ENCODE results near the gene MPRIP. TPM values are rescaled to one million over a fixed set of nuclear protein-coding genes. Genes with fewer than 3 reads are reported as not detected.
A peak's percentile ranks its signal among the peaks of the same experiment; 100 is the strongest.

MPRIP gene
- total RNA-seq, 2 experiments from 2014 or later: 196 to 207 TPM

DNA sequence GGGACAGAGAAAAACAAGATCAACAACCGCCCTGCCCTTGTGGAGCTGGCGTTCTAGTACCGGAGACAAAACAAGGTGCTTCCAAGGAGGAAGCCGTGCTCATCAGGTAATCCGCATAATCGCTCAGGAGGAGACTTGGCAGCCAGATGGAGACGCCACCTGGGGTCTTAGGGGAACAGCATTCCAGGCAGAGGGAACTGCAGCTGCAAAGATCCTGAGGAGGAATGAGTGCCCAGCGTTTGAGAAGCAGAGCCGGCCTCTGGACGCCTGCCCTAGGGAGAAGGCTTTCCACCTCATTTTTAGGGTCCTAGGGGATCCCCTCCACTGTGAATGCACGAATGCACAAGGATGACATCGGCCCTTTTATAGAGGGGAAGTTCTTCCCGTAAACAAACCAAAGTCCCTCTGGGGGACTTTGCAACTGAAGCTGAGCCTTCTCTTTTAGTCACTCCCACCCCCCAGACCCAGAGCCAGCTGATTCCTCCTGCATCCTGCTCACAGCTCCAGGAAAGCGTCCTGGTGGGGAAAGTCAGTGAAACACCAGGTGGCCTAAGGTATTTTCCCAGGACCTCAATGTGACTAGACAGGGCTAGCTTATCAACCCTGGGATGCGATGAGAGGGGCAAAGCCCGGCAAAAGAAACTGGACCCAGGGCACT lies 13.2 kb upstream of the MPRIP start:
- no peaks in the 10 kb centered on the region for H3K36me3 Mint-ChIP-seq (ENCODE audit: low read depth)
- DNase-seq: no peak
- H3K4me1 Mint-ChIP-seq: no peaks in the 10 kb centered on the region
- H3K27ac Mint-ChIP-seq: no peak overlapping the region
- ChIA-PET POLR2A (interaction anchor here (1.0 kb wide), 1 partner anchor 23 kb away, joined by 3 read pairs; no protein-coding TSS in a partner anchor), CTCF (no interaction called here)
- H3K4me3 Mint-ChIP-seq: no peak overlapping the region
- no peaks in the 10 kb centered on the region for H3K9me3 Mint-ChIP-seq
- H3K27me3 Mint-ChIP-seq: no peaks in the 10 kb centered on the region

DNA sequence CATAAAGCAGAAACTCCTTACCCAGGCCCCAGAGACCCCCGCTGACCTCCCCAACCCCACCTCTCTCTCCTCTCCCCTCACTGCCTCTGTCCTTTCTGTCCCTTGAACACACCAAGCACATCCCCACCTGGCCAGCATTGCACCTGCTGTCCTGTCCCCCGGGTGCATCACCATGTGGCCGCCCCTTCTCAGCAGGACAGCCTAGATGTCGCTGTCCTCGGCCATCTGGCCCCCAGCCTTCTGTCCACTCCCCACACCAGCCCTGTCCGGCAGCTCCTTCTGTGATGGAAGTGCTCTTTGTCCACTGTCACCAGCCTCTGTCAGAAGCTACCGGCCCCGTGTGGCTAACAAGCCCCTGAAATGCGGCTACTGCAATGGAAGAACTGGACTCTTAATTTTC lies 12.3 kb upstream of the MPRIP start:
- ChIA-PET POLR2A (interaction anchor here (1.0 kb wide), 1 partner anchor 24 kb away, joined by 3 read pairs; no protein-coding TSS in a partner anchor), CTCF (no interaction called here)
- DNase-seq: no peak
- Mint-ChIP-seq H3K36me3 (ENCODE audit: low read depth) (no peaks in the 10 kb centered on the region), H3K9me3 (no peaks in the 10 kb centered on the region), H3K27ac (no peak overlapping the region), H3K4me3 (no peak overlapping the region), H3K4me1 (no peaks in the 10 kb centered on the region), H3K27me3 (no peaks in the 10 kb centered on the region)

DNA sequence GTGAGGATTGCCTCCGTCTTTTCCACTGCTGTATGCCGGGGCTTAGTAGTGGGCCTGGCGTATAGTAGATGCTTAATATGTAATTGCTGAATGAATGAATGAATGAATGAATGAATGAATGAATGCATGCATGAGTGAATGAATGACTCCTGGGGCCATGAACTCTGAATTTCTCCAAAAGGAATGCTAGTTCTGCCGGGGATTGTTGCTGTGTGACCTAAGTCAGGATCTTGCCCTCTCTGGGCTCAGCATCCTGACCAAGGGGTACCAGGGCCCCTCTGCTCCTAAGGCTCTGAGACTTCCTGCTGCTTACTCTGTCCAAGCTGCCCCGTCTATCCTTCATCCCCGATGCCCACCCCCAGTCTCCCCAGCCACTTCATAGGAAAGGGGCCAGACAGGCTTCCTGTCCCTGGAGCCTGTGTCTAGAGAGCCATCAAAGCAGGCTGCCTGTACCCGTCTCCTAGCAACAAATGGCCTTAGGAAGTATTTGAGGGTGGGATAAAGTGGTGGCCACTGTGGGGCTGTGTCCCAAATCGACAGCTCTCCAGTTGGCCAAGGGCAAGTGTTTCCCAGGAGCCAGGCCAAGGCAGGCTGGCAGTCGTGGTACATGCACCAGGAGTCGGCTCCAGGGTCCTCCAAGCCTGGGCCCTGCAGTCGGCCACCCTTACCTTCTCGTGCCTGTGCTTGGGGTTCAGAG lies 11.6 kb upstream of the MPRIP start:
- CTCF ChIA-PET: no interaction called here
- POLR2A ChIA-PET: no interaction called here
- Mint-ChIP-seq H3K27me3 (no peaks in the 10 kb centered on the region), H3K9me3 (no peaks in the 10 kb centered on the region), H3K4me3 (no peak overlapping the region), H3K27ac (no peak overlapping the region), H3K4me1 (no peaks in the 10 kb centered on the region), H3K36me3 (ENCODE audit: low read depth) (no peaks in the 10 kb centered on the region)
- no peak for DNase-seq

DNA sequence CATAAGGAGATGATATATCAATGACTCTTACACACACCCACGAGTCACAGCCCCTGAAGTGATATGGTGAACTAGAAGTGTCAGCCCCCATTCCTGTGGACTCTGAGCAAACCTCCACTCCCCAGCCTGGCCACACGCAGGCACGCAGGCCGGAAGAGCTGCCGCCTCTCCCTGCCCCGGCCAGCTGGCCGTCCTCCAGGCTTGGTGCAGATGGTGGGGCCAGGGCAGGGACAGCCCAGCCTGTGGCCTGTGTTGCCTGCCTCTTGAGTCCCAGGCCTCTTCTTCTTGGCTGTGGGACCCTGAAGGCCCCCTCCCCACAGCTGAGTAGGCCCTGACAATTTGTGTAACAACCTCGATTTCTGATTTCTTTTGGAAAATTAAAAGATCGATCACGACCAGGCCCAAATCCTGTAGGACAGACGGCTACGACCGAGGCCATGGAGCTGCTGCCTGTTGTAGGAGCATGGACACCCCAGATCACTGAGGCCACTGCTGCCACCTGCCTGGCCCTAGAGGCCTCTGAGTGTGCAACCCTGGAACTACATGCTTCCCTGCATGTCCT lies 10.0 kb upstream of the MPRIP start:
- CTCF ChIA-PET: no interaction called here
- H3K27me3 Mint-ChIP-seq: no peaks in the 10 kb centered on the region
- H3K4me1 Mint-ChIP-seq: no peaks in the 10 kb centered on the region
- no peak overlapping the region for H3K4me3 Mint-ChIP-seq
- no peak overlapping the region for H3K27ac Mint-ChIP-seq
- POLR2A ChIA-PET: no interaction called here
- H3K9me3 Mint-ChIP-seq: no peaks in the 10 kb centered on the region
- no peaks in the 10 kb centered on the region for H3K36me3 Mint-ChIP-seq (ENCODE audit: low read depth)
- no peak for DNase-seq

DNA sequence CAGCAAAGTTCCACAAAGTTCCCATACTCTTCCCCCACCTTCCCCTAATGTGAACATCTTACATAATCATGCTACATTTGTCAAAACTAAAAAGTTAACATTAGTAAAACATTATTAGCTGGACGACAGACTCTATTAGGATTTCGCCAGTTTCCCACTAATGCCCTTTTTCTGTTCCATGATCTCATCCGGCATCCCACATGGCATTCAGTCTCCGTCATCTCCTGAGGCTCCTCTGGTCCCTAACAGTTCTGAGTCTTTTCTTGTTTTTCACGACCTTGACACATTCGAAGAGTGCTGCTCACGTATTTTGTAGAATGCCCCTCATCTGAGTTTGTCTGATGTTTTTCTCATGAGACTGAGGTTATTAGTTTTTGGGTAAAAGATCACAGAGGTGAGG lies 8.8 kb upstream of the MPRIP start:
- H3K4me3 Mint-ChIP-seq: no peak overlapping the region
- H3K27ac Mint-ChIP-seq: no peak overlapping the region
- POLR2A ChIA-PET: no interaction called here
- CTCF ChIA-PET: no interaction called here
- H3K36me3 Mint-ChIP-seq (ENCODE audit: low read depth): no peaks in the 10 kb centered on the region
- H3K27me3 Mint-ChIP-seq: no peaks in the 10 kb centered on the region
- H3K4me1 Mint-ChIP-seq: no peaks in the 10 kb centered on the region
- no peaks in the 10 kb centered on the region for H3K9me3 Mint-ChIP-seq
- no peak for DNase-seq

DNA sequence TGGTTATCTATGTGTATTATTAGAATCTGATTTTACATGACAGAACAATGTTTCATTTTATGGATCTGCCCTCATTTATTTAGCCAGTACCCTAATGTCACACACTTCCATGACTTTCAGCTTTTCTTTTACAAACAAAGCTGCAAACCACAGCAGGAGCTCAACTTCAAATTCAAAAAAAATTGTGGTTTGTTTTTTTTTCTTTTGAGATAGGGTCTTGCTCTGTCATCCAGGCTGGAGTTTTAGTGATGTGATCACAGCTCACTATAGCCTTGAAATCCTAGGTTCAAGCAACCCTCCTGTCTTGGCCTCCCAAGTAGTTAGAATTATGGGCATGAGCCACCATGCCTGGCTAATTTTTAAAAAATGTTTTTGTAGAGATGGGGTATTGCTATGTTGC lies 8.2 kb upstream of the MPRIP start:
- POLR2A ChIA-PET: no interaction called here
- no peak for DNase-seq
- no peaks in the 10 kb centered on the region for H3K9me3 Mint-ChIP-seq
- H3K27ac Mint-ChIP-seq: no peak overlapping the region
- no peaks in the 10 kb centered on the region for H3K36me3 Mint-ChIP-seq (ENCODE audit: low read depth)
- no peak overlapping the region for H3K4me3 Mint-ChIP-seq
- no peaks in the 10 kb centered on the region for H3K4me1 Mint-ChIP-seq
- no peaks in the 10 kb centered on the region for H3K27me3 Mint-ChIP-seq
- CTCF ChIA-PET: no interaction called here

DNA sequence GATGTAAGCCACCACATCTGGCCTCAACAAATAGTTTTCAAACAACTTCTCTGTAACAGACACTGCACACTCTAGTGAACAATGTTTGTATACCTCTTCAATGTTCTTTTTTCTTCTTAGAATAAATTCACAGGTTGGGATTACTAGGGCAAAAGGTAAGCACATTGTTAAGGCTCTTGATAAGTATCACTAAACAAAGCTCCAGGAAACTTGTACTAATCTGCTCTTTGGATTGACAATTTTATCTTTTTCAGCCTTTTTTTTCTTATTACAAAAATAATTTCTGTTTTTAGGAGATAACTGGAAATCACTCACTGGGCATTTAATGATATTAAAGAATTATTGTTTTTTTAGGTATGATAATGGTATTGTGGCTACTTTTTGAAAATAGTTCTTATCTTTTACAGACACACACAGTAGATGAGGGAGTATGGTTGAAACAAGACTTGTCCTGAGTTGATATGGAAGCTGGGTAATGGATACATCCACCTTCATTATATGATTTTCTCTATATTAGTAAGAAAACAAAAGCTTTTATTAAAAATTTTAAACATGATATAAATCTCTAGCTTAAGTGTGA lies 7.7 kb upstream of the MPRIP start:
- ChIA-PET POLR2A (no interaction called here), CTCF (no interaction called here)
- H3K9me3 Mint-ChIP-seq: no peaks in the 10 kb centered on the region
- no peaks in the 10 kb centered on the region for H3K36me3 Mint-ChIP-seq (ENCODE audit: low read depth)
- no peak overlapping the region for H3K27ac Mint-ChIP-seq
- H3K27me3 Mint-ChIP-seq: no peaks in the 10 kb centered on the region
- no peaks in the 10 kb centered on the region for H3K4me1 Mint-ChIP-seq
- no peak overlapping the region for H3K4me3 Mint-ChIP-seq
- DNase-seq: no peak

DNA sequence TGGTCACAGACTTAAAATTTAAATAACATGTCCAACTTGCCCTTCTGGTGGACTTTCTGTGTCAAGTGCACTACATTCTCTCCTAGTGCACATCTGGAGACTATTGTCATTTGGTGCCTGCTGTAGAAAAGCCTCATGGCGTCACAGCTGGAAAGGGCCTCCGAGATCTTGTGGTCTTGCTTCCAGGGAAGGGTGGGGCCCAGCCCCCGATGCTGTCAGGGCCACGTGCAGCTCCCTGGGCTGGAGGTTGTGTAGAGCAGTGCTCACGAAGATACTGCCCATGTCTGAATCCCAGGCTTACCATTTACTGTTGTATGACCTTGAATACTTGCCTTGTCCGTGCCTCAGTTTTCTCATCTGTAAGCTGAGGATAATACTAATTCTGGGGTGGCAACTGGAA lies 6.8 kb upstream of the MPRIP start:
- ChIA-PET POLR2A (interaction anchor here (0.7 kb wide), 1 partner anchor 12 kb away, joined by 3 read pairs; no protein-coding TSS in a partner anchor), CTCF (interaction anchor here (1.2 kb wide), 1 partner anchor 461 kb away, joined by 3 read pairs; no protein-coding TSS in a partner anchor)
- no peaks in the 10 kb centered on the region for H3K9me3 Mint-ChIP-seq
- no peaks in the 10 kb centered on the region for H3K27me3 Mint-ChIP-seq
- no peak overlapping the region for H3K27ac Mint-ChIP-seq
- H3K36me3 Mint-ChIP-seq (ENCODE audit: low read depth): no peaks in the 10 kb centered on the region
- H3K4me1 Mint-ChIP-seq: no peaks in the 10 kb centered on the region
- no peak overlapping the region for H3K4me3 Mint-ChIP-seq
- no peak for DNase-seq

DNA sequence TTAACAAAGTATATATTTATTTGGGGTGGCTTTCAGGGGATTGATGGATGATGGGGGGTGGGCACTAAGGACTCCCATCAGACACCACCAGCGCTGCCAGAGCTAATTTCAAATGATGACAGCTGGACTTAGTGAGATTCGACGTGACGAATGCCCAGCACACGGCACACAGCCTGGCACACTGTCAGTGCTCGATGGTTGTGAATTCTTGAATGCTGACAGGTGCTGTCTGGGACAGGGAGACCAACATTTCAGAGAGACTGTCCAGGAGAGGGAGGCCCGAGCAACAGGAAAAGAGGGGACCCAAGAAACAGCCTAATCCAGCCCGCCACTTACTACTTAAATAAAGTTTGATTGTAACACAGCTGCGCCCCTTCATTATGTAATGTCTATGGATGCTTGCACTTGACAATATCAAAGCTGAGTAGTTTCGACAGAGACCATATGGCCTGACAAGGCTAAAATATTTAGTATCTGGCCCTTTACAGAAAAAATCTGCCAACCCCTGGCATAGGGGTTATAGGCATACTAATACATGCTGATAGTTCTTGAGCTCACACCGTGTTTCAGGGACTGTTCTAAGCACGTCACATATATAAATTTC lies 6.2 kb upstream of the MPRIP start:
- H3K9me3 Mint-ChIP-seq: no peaks in the 10 kb centered on the region
- H3K27me3 Mint-ChIP-seq: no peaks in the 10 kb centered on the region
- H3K4me3 Mint-ChIP-seq: no peak overlapping the region
- ChIA-PET POLR2A (interaction anchor here (0.7 to 1.1 kb wide), 2 partner anchors 11 kb away, joined by 3 read pairs; no protein-coding TSS in a partner anchor), CTCF (interaction anchor here (1.2 kb wide), 1 partner anchor 461 kb away, joined by 3 read pairs; no protein-coding TSS in a partner anchor)
- no peaks in the 10 kb centered on the region for H3K36me3 Mint-ChIP-seq (ENCODE audit: low read depth)
- peaks cover 2% of the 10 kb centered on the region for H3K4me1 Mint-ChIP-seq
- no peak for DNase-seq
- H3K27ac Mint-ChIP-seq: no peak overlapping the region

DNA sequence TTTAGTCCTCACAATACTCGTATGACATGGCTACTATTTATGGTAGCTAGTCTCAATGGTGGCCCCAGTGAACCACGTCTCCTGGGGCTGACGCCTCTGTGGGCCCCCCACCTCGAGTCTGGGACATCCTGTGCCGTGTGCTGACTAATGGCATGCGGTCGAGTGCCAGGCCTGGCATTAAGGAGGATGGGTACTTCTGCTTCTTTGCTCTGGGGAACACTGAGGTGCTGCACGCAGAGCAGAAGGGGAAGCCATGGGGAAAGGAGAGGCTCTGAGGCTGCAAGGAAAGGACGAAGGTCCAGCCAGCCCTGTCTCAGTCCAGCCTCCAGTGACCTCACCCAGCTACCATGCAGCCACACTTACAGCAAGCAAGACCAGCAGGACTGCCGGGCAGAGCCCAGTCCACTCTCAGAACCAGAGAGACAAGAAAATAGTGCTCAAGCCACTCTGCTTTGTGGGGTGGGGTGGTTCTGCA lies 5.7 kb upstream of the MPRIP start:
- no peak overlapping the region for H3K4me3 Mint-ChIP-seq
- H3K4me1 Mint-ChIP-seq: peaks cover 7% of the 10 kb centered on the region
- POLR2A ChIA-PET: interaction anchor here (1.1 kb wide), 1 partner anchor 11 kb away, joined by 3 read pairs; no protein-coding TSS in a partner anchor
- no peak overlapping the region for H3K27ac Mint-ChIP-seq
- DNase-seq: no peak
- H3K9me3 Mint-ChIP-seq: no peaks in the 10 kb centered on the region
- no peaks in the 10 kb centered on the region for H3K27me3 Mint-ChIP-seq
- H3K36me3 Mint-ChIP-seq (ENCODE audit: low read depth): no peaks in the 10 kb centered on the region
- CTCF ChIA-PET: interaction anchor here (1.2 kb wide), 1 partner anchor 460 kb away, joined by 3 read pairs; no protein-coding TSS in a partner anchor

DNA sequence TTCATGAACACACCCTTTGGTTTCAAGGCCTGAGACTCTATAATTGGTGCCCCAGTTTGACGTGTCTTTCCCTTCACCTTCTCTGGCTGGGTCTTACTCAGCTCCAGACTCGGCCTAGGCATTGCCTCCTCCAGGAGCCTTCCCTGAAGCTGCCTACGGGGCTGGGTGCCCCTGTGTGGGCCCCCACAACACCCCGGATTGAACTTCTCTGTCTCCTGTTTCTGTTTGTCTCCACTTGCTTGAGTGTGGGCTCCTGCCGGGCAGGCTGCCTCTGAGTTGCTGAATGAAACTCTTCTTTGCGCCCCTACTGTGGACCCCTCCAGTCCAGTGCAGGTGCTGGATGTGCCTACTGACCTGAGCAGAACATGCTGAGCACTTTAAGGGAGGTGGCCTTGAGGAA lies 2.3 kb upstream of the MPRIP start:
- Mint-ChIP-seq H3K36me3 (ENCODE audit: low read depth) (no peaks in the 10 kb centered on the region), H3K4me3 (no peak overlapping the region), H3K9me3 (no peaks in the 10 kb centered on the region)

DNA sequence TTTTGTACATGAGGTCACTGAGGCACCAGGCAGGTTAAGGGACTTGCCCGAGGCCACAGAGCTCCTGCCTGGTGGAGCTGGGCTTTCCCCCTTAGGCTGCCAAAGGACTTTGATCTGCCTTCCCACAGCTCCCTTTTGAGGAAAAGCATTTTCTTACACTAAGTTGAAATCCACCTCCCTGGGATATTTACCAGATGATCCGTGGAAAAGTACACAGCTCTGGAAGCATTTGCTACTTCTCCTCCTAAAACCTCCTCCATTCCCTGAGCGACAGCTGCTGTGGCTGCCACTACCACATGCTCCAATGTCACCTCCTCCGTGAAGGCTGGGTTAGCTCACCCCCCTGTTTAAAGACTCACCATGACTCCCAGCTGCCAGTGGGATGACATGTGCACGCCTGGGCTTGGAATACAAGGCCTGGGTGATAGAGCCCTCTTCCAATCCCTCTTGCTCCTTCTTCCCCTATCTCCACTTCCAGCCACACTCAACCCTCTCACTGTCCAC lies 1.2 kb upstream of the MPRIP start:
- POLR2A ChIA-PET: interaction anchor here (0.9 to 1.9 kb wide), 5 partner anchors 13 to 265 kb away, joined by 3 to 6 read pairs (median 4); no protein-coding TSS in a partner anchor
- Mint-ChIP-seq H3K9me3 (no peaks in the 10 kb centered on the region), H3K27ac (peak overlapping the region; percentile 33), H3K4me3 (peak overlapping the region; percentile 66), H3K27me3 (no peaks in the 10 kb centered on the region), H3K36me3 (ENCODE audit: low read depth) (no peaks in the 10 kb centered on the region), H3K4me1 (peaks cover 38% of the 10 kb centered on the region)
- CTCF ChIA-PET: interaction anchor here (1.0 kb wide), 1 partner anchor 47 kb away, joined by 3 read pairs; no protein-coding TSS in a partner anchor
- DNase-seq: no peak

More for the DNA sequence above, 2.3 kb upstream of the MPRIP start:
- H3K27me3 Mint-ChIP-seq: no peaks in the 10 kb centered on the region
- H3K27ac Mint-ChIP-seq: no peak overlapping the region
- CTCF ChIA-PET: no interaction called here
- no peak for DNase-seq
- H3K4me1 Mint-ChIP-seq: peaks cover 29% of the 10 kb centered on the region
- POLR2A ChIA-PET: no interaction called here
